HG03135 (cell line): ENCODE measurements around the gene ACOXL.

Source experiments
- ATAC-seq: cut with Tn5 transposase; IDR thresholded peaks from one replicate; pipeline ENCODE4 v1.9.1; 2021; ENCODE audit warnings: mild to moderate bottlenecking, moderate library complexity; ENCODE audit not compliant: unreplicated experiment

Gene ACOXL

GRCh38 chr2:111094691-111095090, 362.3 kb downstream of the ACOXL start:
- no peak for ATAC-seq

- no peak for ATAC-seq
These were observed 363.1 kb downstream of the ACOXL start for GRCh38 chr2:111095434-111095833.

GRCh38 chr2:111099402-111099801, 367.0 kb downstream of the ACOXL start:
- no peak for ATAC-seq

DNA sequence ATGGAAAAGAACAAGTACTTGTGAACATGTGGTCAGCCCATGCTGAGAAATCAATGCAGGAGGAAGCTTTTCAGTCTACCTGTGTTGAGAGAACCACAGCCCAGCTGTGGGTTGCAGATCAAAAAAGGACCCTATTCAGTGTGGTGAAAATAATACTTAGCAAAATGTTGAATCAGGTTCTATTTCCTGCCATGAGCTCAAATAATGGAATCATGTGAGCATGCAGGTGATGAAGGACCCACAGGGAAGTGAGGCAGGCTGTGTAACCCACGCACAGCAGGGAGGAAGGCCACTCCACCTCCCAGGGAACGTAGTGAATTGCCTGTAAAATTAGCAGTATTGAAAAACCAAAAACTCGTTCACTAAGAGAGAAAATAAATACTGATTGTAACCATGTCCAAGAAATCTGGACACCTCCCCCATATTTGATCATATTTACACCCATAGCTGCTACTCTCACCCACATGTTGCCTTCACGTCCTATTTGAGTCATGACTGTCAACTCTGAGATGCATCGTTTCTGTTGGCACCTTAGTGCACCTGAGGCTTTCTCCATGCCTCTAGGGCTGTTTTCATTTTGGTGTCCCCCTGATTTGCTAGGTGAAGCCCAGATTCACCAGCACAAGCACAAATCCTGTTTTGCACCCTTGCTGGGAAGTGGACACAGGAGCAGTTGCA, 367.9 kb downstream of the ACOXL start:
- ATAC-seq = peak; percentile 24

- peak; percentile 76 for ATAC-seq
These were observed 368.4 kb downstream of the ACOXL start for GRCh38 chr2:111100765-111101162.

DNA sequence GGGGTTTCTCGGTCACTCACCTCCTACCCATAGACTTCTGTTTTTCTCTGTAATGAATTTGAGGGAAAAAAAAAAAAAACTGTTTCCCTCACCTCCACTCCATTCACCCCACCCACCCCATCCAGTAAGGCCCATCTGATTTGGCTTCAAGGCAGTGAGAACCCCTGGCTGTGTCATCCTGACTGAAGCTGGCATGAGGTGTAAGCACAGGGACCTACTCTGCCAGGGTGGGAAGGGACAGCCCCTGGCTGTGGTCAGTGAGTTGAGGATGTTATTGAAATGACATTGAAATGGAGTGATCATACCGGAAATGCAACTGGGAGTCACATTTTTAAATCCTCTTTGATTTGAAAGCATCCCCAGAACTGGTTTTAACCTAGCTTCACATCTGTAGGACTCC, 369.2 kb downstream of the ACOXL start:
- no peak for ATAC-seq

DNA sequence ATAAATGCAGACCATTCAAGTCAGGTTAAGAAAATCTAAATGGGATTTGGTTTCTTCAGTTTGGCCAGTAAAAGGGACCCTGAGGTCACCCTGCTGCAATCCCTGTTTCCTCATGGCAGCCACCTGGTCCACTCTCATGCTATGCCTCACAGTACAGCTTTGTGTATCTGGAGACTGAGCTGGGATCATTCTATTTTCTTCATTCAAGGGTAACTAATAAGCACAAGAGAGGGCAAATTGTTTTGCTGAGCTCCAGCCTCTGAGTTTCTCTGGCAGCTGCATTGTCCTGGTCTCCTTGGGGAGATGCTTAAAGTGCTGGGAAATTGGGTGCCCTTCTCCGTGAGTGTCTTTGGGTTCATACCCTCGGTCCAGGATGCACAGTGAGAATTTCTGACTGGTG, 369.8 kb downstream of the ACOXL start:
- no peak for ATAC-seq

DNA sequence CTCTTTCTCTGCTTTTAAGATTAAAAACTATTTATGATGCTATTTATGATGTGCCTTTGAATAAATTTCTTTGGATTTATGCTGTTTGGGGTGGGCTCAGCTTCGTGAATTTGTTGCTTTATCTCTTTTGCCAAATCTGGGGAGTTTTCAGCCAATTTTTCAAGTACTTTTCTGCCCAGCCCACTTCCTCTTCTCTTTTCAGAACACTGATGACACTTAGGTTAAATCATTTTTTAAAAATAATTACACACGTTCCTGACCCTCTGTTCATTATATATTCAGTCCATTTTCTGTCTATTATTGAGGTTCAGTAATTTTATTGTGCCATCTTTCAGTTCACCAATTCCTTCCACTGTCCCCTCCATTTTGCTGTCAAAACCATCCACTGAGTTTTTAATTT, 373.6 kb downstream of the ACOXL start:
- no peak for ATAC-seq

DNA sequence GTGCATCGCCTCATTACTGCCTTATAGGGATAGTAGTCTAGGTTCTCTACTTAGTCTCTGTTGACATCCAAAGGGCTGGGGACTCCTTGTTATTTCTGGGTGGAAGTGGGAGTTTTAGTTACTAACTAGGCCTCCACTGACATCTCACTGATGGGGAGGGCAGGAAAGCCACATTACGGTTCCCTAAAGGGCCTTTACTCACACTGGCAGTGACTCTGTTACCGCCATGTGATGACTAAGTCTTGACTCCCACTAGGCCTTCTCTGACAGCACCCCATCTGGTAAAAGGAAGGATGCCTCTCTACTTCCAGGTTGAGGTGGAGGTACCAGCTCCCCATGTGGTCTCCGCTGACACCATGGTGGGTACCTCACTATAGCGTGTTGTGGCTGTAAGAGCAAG, 374.3 kb downstream of the ACOXL start:
- no peak for ATAC-seq

- no peak for ATAC-seq
These were observed 376.4 kb downstream of the ACOXL start for GRCh38 chr2:111108745-111109271.

- ATAC-seq = no peak
These were observed 378.9 kb downstream of the ACOXL start for GRCh38 chr2:111111101-111111755.

- ATAC-seq = no peak
These were observed 381.5 kb downstream of the ACOXL start for GRCh38 chr2:111113838-111114237.

DNA sequence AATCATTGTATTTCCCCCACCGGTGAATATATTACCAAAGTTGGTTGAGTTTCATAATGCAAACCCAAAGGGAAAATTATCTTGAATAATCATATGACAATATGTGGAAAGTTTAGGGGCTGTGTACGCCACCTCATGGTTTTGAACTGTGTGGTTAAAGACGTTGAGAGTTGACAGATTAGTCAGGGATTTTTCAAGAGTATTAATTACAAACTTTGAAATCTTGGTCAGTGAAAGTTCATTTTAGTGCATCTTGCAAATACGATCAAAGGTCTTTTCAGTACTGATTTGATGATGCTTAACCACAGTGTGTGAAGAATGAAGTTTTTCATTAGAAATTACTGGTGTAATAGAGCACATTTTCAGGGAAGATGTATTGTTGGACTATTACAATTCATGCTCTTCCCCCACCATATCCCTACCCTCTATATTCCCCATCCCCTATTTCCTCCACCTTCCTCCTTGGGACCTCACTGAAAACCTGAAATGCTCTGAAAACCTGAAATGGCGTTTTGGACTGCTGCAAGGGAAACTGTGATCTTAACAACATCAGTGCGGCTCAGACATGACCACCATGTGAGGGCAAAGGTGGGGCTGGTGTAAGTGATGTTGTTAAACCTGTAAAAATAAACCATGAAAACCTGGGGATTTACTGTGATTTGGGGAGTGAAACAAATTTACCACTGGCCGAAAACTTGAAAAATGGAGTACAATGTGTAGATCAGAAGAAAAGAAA, 383.8 kb downstream of the ACOXL start:
- no peak for ATAC-seq

DNA sequence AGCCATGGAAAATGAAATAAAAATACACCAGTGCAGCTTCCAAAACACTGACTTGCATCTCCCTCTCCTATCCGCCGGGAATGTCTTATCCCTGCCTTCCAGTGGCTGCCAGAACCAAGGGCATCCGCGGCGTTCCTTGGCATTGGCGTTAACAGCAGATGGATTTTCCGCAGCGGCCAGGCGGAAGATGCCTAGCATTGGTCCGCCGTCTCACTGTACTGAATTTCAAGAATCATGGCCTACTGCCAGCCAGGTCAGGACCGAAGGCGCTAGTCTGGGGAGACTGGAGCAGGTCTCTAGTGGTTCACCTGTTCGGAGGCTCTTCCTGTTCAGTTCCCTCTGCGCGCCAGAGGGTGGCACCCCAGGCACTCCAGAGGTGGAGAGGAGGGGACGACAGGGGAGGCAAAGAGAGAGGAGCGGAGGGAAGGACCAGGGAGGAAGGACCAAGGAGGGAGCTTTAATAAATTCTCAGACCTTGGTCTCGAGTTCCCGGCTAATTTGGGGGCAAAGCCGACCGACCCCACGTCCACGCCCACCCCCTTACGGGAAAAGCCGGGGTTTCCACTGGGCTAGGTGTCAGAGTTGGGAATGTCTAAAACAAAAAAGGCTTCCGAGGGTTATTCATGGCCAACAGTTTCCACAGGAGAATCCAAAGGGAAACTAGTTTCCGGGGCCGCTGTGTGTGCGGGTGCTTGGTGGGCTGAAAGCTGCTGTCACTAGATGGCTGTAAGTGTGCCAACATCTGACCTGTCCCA, 384.6 kb downstream of the ACOXL start:
- ATAC-seq = no peak

DNA sequence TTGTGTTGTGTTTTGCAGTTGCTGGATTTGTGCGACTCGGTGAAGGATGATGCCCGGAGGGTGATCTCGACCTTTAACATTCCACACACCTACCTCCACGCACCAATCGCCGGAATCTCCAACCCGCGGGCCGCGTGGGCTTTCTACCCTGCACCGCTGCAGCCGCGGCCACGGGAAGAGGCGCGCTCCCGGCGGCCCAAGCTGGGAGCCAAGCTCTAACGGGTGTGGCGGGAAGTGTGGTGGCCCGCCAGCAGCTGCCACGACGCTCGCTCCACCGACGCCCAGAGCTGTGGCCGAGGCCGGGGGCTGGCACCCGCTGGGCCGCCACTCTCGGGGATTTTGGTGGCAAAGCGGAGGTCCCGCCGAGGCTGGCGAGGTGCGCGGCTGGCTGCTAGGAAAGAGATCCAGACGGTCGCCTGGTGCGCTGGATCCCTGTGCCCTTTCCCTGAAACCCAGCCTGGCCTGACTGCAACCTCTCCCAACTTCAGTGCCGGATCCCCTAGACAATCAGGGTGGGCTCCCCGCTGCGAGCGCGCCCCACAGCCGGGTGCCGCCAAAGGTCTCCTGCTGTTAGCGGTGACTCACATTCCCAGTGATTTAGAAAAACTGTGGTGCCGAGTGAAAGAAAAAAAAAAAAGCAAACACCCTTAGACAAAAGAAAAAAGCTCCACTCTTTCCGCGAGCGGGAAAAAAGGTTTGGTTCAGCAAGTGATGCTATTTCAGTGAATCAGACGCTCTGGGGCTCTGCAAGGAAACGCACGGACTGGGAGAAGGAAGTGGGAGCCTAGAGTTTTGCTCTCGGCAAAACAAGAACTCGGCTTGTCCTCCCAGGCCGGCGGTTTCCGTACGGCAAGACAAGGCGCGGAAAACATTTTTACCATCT, 385.5 kb downstream of the ACOXL start:
- ATAC-seq = no peak

DNA sequence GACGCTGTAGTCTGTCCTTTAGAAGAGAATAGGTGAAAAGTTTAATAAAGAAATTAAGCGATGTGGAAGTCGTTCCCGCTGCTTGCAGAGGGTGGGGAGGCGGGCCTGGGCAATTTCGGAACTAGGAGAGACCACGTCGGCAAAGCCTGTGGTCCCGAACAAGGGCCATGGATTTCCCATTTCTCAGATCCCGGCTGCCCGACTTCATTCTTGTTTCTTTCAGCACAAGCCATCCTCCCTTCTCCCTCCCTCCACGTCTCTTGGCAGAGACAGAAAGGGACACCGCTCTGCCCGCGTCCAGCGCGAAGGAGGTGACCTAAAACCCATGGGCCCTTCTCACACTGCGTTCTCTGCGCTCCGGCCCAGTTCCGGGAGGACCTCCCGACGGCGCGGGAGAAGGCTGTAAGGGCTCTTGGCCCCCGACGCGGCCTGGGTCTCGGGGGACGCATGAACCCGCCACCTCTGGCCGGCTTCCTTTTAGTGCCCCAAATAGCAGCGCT, 386.2 kb downstream of the ACOXL start:
- ATAC-seq = no peak

- ATAC-seq = no peak
These were observed 386.8 kb downstream of the ACOXL start for GRCh38 chr2:111118981-111119821.

GRCh38 chr2:111119822-111120252, 387.5 kb downstream of the ACOXL start:
- ATAC-seq = peak; percentile 1
